Measurements from ENCODE around the gene ADAMTS17.

DNA sequence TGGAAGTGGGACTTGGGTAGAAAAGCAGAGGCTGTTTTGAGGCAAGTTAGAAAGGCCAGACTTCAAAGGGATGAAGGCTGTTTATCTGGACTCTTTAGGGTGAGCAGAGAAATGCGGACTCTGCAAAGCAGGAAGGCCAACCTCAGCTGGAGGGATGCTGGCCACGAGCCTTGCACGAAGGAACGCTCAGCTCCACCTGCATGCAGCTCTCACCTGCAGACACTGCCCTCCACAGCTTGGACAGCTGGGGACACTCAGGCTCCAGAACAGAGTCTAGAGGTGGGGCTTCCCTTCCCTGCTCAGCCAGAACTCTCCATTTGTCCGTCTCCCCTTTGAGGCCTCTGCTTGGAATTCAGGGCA is 229.7 kb downstream of the ADAMTS17 start:
- no peak for TF ChIP-seq SUZ12 (IDR thresholded peaks at IDR 0.05; ENCODE audit: extremely low read depth, insufficient read depth, insufficient read length)
- TF ChIP-seq YY1 (IDR thresholded peaks at IDR 0.05; ENCODE audit: insufficient read depth, insufficient read length): no peak
